Astrocyte (in vitro differentiated cells and primary cell): Measurements from ENCODE around the gene CEACAM5.

ENCODE experiments used
- CTCF ChIP-seq: IDR thresholded peaks from 2 replicates; pipeline ENCODE4 v1.5.1; 2011; ENCODE audit warnings: low read depth, mild to moderate bottlenecking, inconsistent platforms, low read length, moderate library complexity; ENCODE audit not compliant: insufficient read depth
- EZH2 ChIP-seq: IDR thresholded peaks from 2 replicates; pipeline ENCODE4 v1.6.1; 2012; ENCODE audit warnings: mild to moderate bottlenecking, low read length, inconsistent platforms; ENCODE audit not compliant: insufficient read depth

- no peak for TF ChIP-seq EZH2
- no peak for TF ChIP-seq CTCF
These were observed 61.2 kb downstream of the CEACAM5 start for GRCh38 chr19:41769608-41770007.
